Left forelimb (tissue), 1 donor: ENCODE data around the gene MCRIP2.
"Not testable (repeated sequence)": the region's sequence is repeated elsewhere in the genome, so short reads cannot be mapped to it uniquely, and the experiment has no call there.

Experiments
- DNase-seq: peaks from one replicate; pipeline ENCODE4 v3.0.0-alpha.2; 2018; ENCODE audit warnings: low spot score

MCRIP2 gene

GRCh38 chr16:681746-682427 lies 40.3 kb downstream of the MCRIP2 start:
- no peak for DNase-seq

- DNase-seq = no peak
These were observed 41.1 kb downstream of the MCRIP2 start for GRCh38 chr16:682493-683395.

GRCh38 chr16:683396-684070 lies 41.9 kb downstream of the MCRIP2 start:
- no peak for DNase-seq

GRCh38 chr16:684071-684794 lies 42.6 kb downstream of the MCRIP2 start, which contains the start of gene JMJD8:
JMJD8 (minus strand) TSS chr16:684334; CDS start chr16:684319, 15 bp downstream.
- DNase-seq = peak; percentile 98

- DNase-seq = no peak
These were observed 43.5 kb downstream of the MCRIP2 start for GRCh38 chr16:684961-685696.

GRCh38 chr16:685967-686366 lies 44.3 kb downstream of the MCRIP2 start:
- no peak for DNase-seq

GRCh38 chr16:686459-687260 lies 45.0 kb downstream of the MCRIP2 start:
- DNase-seq = no peak

- no peak for DNase-seq
These were observed 45.9 kb downstream of the MCRIP2 start for GRCh38 chr16:687499-687898.

GRCh38 chr16:689175-689897 lies 47.7 kb downstream of the MCRIP2 start:
- DNase-seq = no peak

GRCh38 chr16:691242-691641 lies 49.6 kb downstream of the MCRIP2 start:
- DNase-seq = not testable (repeated sequence)

GRCh38 chr16:692356-693108 lies 50.9 kb downstream of the MCRIP2 start:
- DNase-seq = no peak

GRCh38 chr16:693364-693763 lies 51.7 kb downstream of the MCRIP2 start:
- no peak for DNase-seq

GRCh38 chr16:693766-694165 lies 52.1 kb downstream of the MCRIP2 start:
- no peak for DNase-seq

GRCh38 chr16:694187-694862 lies 52.7 kb downstream of the MCRIP2 start:
- no peak for DNase-seq

- no peak for DNase-seq
These were observed 53.3 kb downstream of the MCRIP2 start for GRCh38 chr16:694863-695354.

- DNase-seq = no peak
These were observed 53.9 kb downstream of the MCRIP2 start for GRCh38 chr16:695355-696089.
